OCI-LY3 (cell line): ENCODE results near the gene KLHL10.
"Not testable (repeated sequence)": the region's sequence is repeated elsewhere in the genome, so short reads cannot be mapped to it uniquely, and the experiment has no call there.

Experiments used
- H2AFZ ChIP-seq: fragments of 200-600, 300-600 bp; shearing (Covaris generic); 2 replicates; pipeline ENCODE4 v1.6.0; 2014; ENCODE audit warnings: antibody characterized with exemption, low read depth, low read length
- H3K27ac ChIP-seq: fragments of 200-600, 300-600 bp; sonication (generic); 2 replicates; pipeline ENCODE4 v1.5.1; 2014; ENCODE audit warnings: mild to moderate bottlenecking, low read length, moderate library complexity, mixed read lengths
- H3K27me3 ChIP-seq: fragments of 200-600, 300-600 bp; sonication (generic); 2 replicates; pipeline ENCODE4 v1.6.1; 2014; ENCODE audit warnings: low read depth, low read length, mixed read lengths
- H3K36me3 ChIP-seq: fragments of 200-600, 300-600 bp; sonication (generic); replicated peaks from 2 replicates; pipeline ENCODE3; 2014; ENCODE audit warnings: low read depth, low read length, mixed read lengths
- H3K4me1 ChIP-seq: fragments of 300-600, 200-600 bp; sonication (generic); 2 replicates; pipeline ENCODE4 v1.6.1; 2014; ENCODE audit warnings: low read length, mixed read lengths
- H3K4me2 ChIP-seq: fragments of 200-600, 300-600 bp; sonication (generic); 2 replicates; pipeline ENCODE4 v1.6.1; 2014; ENCODE audit warnings: low read length, mixed read lengths
- H3K4me3 ChIP-seq: fragments of 300-600, 200-600 bp; sonication (generic); 2 replicates; pipeline ENCODE4 v1.5.1; 2014; ENCODE audit warnings: antibody characterized with exemption, mild to moderate bottlenecking, low read length, moderate library complexity
- H3K79me2 ChIP-seq: fragments of 300-600, 200-600 bp; shearing (Covaris generic); 2 replicates; pipeline ENCODE4 v1.6.1; 2014; ENCODE audit warnings: mild to moderate bottlenecking, low read length, mixed read lengths
- H3K9ac ChIP-seq: fragments of 300-600, 200-600 bp; shearing (Covaris generic); 2 replicates; pipeline ENCODE4 v1.6.0; 2014; ENCODE audit warnings: mild to moderate bottlenecking, low read length, moderate library complexity
- H3K9me3 ChIP-seq: fragments of 200-600, 300-600 bp; shearing (Covaris generic); 2 replicates; pipeline ENCODE4 v1.6.1; 2014; ENCODE audit warnings: low read length, mixed read lengths; ENCODE audit not compliant: insufficient read depth
- H4K20me1 ChIP-seq: fragments of 200-600, 300-600 bp; sonication (generic); 2 replicates; pipeline ENCODE4 v1.6.1; 2016; ENCODE audit warnings: low read length, mixed read lengths; ENCODE audit not compliant: insufficient read depth
- CTCF ChIP-seq: fragments of 200-600, 300-600 bp; sonication (generic); IDR thresholded peaks from 2 replicates; pipeline ENCODE4 v1.5.1; 2014; ENCODE audit warnings: antibody characterized with exemption, low read length, low read depth
- EZH2phosphoT487 ChIP-seq: fragments of 200-600 bp; shearing (Covaris generic); IDR thresholded peaks from 2 replicates; pipeline ENCODE4 v1.6.1; 2018; ENCODE audit warnings: antibody characterized with exemption, mixed run types, low read depth

The KLHL10 gene

GRCh38 chr17:41844971-41845370, 7.3 kb downstream of the KLHL10 start:
- Histone ChIP-seq H3K9me3 (no peaks in the 10 kb centered on the region), H2AFZ (no peak overlapping the region), H3K27ac (no peak overlapping the region), H4K20me1 (peaks cover 8% of the 10 kb centered on the region), H3K9ac (no peak overlapping the region), H3K4me3 (no peak overlapping the region), H3K27me3 (no peaks in the 10 kb centered on the region), H3K4me1 (no peaks in the 10 kb centered on the region), H3K4me2 (no peak overlapping the region), H3K36me3 (no peaks in the 10 kb centered on the region), H3K79me2 (peaks cover 19% of the 10 kb centered on the region)
- TF ChIP-seq EZH2phosphoT487: no peak
- no peak for TF ChIP-seq CTCF

GRCh38 chr17:41848788-41849187, 11.2 kb downstream of the KLHL10 start:
- H4K20me1 ChIP-seq: peaks cover 18% of the 10 kb centered on the region
- TF ChIP-seq CTCF: no peak
- no peak for TF ChIP-seq EZH2phosphoT487
- H3K27me3 ChIP-seq: no peaks in the 10 kb centered on the region
- H3K4me3 ChIP-seq: no peak overlapping the region
- H3K4me2 ChIP-seq: no peak overlapping the region
- H3K9me3 ChIP-seq: no peaks in the 10 kb centered on the region
- no peak overlapping the region for H3K9ac ChIP-seq
- no peak overlapping the region for H2AFZ ChIP-seq
- H3K36me3 ChIP-seq: peaks cover 10% of the 10 kb centered on the region
- peaks cover 49% of the 10 kb centered on the region for H3K79me2 ChIP-seq
- H3K27ac ChIP-seq: no peak overlapping the region
- no peaks in the 10 kb centered on the region for H3K4me1 ChIP-seq

GRCh38 chr17:41849251-41849990, 11.8 kb downstream of the KLHL10 start:
- Histone ChIP-seq H4K20me1 (peaks cover 22% of the 10 kb centered on the region), H3K4me3 (no peak overlapping the region), H3K9me3 (no peaks in the 10 kb centered on the region), H3K36me3 (peaks cover 16% of the 10 kb centered on the region), H3K79me2 (peaks cover 55% of the 10 kb centered on the region), H3K4me1 (no peaks in the 10 kb centered on the region), H2AFZ (no peak overlapping the region), H3K27me3 (no peaks in the 10 kb centered on the region), H3K4me2 (no peak overlapping the region), H3K9ac (no peak overlapping the region), H3K27ac (no peak overlapping the region)
- no peak for TF ChIP-seq EZH2phosphoT487
- TF ChIP-seq CTCF: no peak

- H2AFZ ChIP-seq, H3K9me3 ChIP-seq, H3K27ac ChIP-seq, H3K4me3 ChIP-seq, H3K27me3 ChIP-seq, H3K4me2 ChIP-seq, H3K9ac ChIP-seq, H3K4me1 ChIP-seq: not testable (repeated sequence)
- peaks cover 22% of the 10 kb centered on the region for H4K20me1 ChIP-seq
- peaks cover 71% of the 10 kb centered on the region for H3K79me2 ChIP-seq
- peaks cover 21% of the 10 kb centered on the region for H3K36me3 ChIP-seq
Measured at GRCh38 chr17:41851382-41851781, 13.8 kb downstream of the KLHL10 start.
